Breast epithelium (tissue), 4 donors: ENCODE data around the gene MAP3K15. TPM values are rescaled to one million over a fixed set of nuclear protein-coding genes. Genes with fewer than 3 reads are reported as not detected.

Source experiments
- DNase-seq, 2 donors: peaks; one replicate each; pipeline ENCODE4 v3.0.0-alpha.2; 2019; ENCODE audit warnings: low spot score in 2 of 2
- H3K27ac ChIP-seq, 2 donors: fragments of 200-600 bp; sonication (generic) in 1 of 2; one replicate each; pipeline ENCODE4 v1.5.1; 2016 to 2019; ENCODE audit warnings: mild to moderate bottlenecking in 1 of 2
- H3K27me3 ChIP-seq, 2 donors: fragments of 200-600 bp; sonication (generic) in 1 of 2; one replicate each; pipeline versions ENCODE4 v1.5.1 to v1.6.0; 2017 to 2019; ENCODE audit warnings: control low read depth in 1 of 2, mild to moderate bottlenecking in 1 of 2
- H3K36me3 ChIP-seq: fragments of 200-600 bp; one replicate; pipeline ENCODE4 v1.5.1; 2019
- H3K4me1 ChIP-seq, 2 donors: fragments of 200-600 bp; sonication (generic); one replicate each; pipeline ENCODE4 v1.5.1; 2016 to 2019; ENCODE audit warnings: control low read depth in 1 of 2
- H3K4me3 ChIP-seq, 3 donors: fragments of 200-600 bp; sonication (generic); 1 replicate in 2 of 3; 2 replicates in 1 of 3; pipeline ENCODE4 v1.5.1; 2016 to 2019; ENCODE audit warnings: mild to moderate bottlenecking in 3 of 3, moderate library complexity in 2 of 3
- H3K9me3 ChIP-seq, 2 donors: fragments of 200-600 bp; sonication (generic) in 1 of 2; one replicate each; pipeline ENCODE4 v1.5.1; 2016 to 2019; ENCODE audit warnings: control low read depth in 1 of 2
- CTCF ChIP-seq, 3 donors: fragments of 450-650 bp; IDR thresholded peaks; one replicate each; pipeline ENCODE4 v1.5.1; 2016 to 2017; ENCODE audit warnings: antibody characterized with exemption in 3 of 3, mild to moderate bottlenecking in 3 of 3, moderate library complexity in 3 of 3
- POLR2A ChIP-seq: fragments of 450-650 bp; IDR thresholded peaks from one replicate; pipeline ENCODE4 v1.6.1; 2016; ENCODE audit warnings: antibody characterized with exemption, mild to moderate bottlenecking, moderate library complexity
- POLR2AphosphoS5 ChIP-seq, 3 donors: sonication (generic); formaldehyde crosslinking; IDR thresholded peaks; one replicate each; pipeline ENCODE4 v1.6.1; 2017; ENCODE audit warnings: antibody characterized with exemption in 3 of 3
- intact Hi-C: fragments of 100-400 bp; cut with DNase I; formaldehyde crosslinking; loops from one replicate; pipeline ENCODE4 v1.15.1; 2023; ENCODE audit warnings: low total_unique reads
- total RNA-seq, 3 donors: library from RNA; depleted of rRNA; stranded (reverse); fragments of >200 nt; gene quantifications; one replicate each; pipeline ENCODE4 v1.1.0, GENCODE V29; 2016

The MAP3K15 gene
- total RNA-seq, 3 donors from 2014 or later = not detected

GRCh38 chrX:19388064-19388679, 127.1 kb downstream of the MAP3K15 start:
- intact Hi-C loops = no loop called here
- H3K27ac ChIP-seq = no peak overlapping the region
- DNase-seq = no peak
- H3K9me3 ChIP-seq = peaks cover 0 to 10% of the 10 kb centered on the region in 2 donors
- peaks cover 0 to 13% of the 10 kb centered on the region in 2 donors for H3K27me3 ChIP-seq
- H3K4me1 ChIP-seq = no peaks in the 10 kb centered on the region
- TF ChIP-seq POLR2AphosphoS5 (IDR thresholded peaks at IDR 0.05) (no peak), CTCF (IDR thresholded peaks at IDR 0.05) (no peak), POLR2A (no peak)
- H3K4me3 ChIP-seq = no peak overlapping the region
- H3K36me3 ChIP-seq = no peaks in the 10 kb centered on the region

- Histone ChIP-seq H3K27ac (no peak overlapping the region), H3K4me3 (no peak overlapping the region), H3K27me3 (peaks cover 0 to 18% of the 10 kb centered on the region in 2 donors), H3K36me3 (no peaks in the 10 kb centered on the region), H3K9me3 (peaks cover 0 to 10% of the 10 kb centered on the region in 2 donors), H3K4me1 (no peaks in the 10 kb centered on the region)
- intact Hi-C loops = no loop called here
- TF ChIP-seq POLR2A (no peak), POLR2AphosphoS5 (IDR thresholded peaks at IDR 0.05) (no peak), CTCF (IDR thresholded peaks at IDR 0.05) (no peak)
- DNase-seq = no peak
These were observed 128.6 kb downstream of the MAP3K15 start for GRCh38 chrX:19386679-19387078.

- TF ChIP-seq POLR2A (no peak), CTCF (IDR thresholded peaks at IDR 0.05) (no peak), POLR2AphosphoS5 (IDR thresholded peaks at IDR 0.05) (no peak)
- no peak for DNase-seq
- Histone ChIP-seq H3K4me1 (no peaks in the 10 kb centered on the region), H3K36me3 (no peaks in the 10 kb centered on the region), H3K27me3 (peaks cover 0 to 42% of the 10 kb centered on the region in 2 donors), H3K4me3 (no peak overlapping the region), H3K9me3 (peaks cover 5 to 10% of the 10 kb centered on the region in 2 donors), H3K27ac (no peak overlapping the region)
- intact Hi-C loops = no loop called here
These were observed 132.7 kb downstream of the MAP3K15 start for GRCh38 chrX:19382555-19383145.

GRCh38 chrX:19381326-19381725, 134.0 kb downstream of the MAP3K15 start:
- Histone ChIP-seq H3K27ac (no peak overlapping the region), H3K4me1 (no peaks in the 10 kb centered on the region), H3K9me3 (peaks cover 5 to 10% of the 10 kb centered on the region in 2 donors), H3K36me3 (no peaks in the 10 kb centered on the region), H3K4me3 (no peak overlapping the region), H3K27me3 (peaks cover 0 to 36% of the 10 kb centered on the region in 2 donors)
- TF ChIP-seq POLR2A (no peak), POLR2AphosphoS5 (IDR thresholded peaks at IDR 0.05) (no peak), CTCF (IDR thresholded peaks at IDR 0.05) (no peak)
- intact Hi-C loops = no loop called here
- no peak for DNase-seq

- H3K4me3 ChIP-seq = no peak overlapping the region
- no peaks in the 10 kb centered on the region for H3K36me3 ChIP-seq
- intact Hi-C loops = no loop called here
- H3K27me3 ChIP-seq = peaks cover 0 to 53% of the 10 kb centered on the region in 2 donors
- TF ChIP-seq POLR2AphosphoS5 (IDR thresholded peaks at IDR 0.05) (no peak), POLR2A (no peak), CTCF (IDR thresholded peaks at IDR 0.05) (no peak)
- no peak overlapping the region for H3K27ac ChIP-seq
- H3K4me1 ChIP-seq = no peaks in the 10 kb centered on the region
- no peak for DNase-seq
- peaks cover 0 to 5% of the 10 kb centered on the region in 2 donors for H3K9me3 ChIP-seq
These were observed 137.5 kb downstream of the MAP3K15 start for GRCh38 chrX:19377799-19378198.
